Keratinocyte (primary cell): ENCODE results near the gene NID2. TPM values are rescaled to one million over a fixed set of nuclear protein-coding genes. Genes with fewer than 3 reads are reported as not detected.

Experiments used
- DNase-seq: peaks from one replicate; pipeline ENCODE4 v3.0.0-alpha.2; 2011; ENCODE audit warnings: low read depth, missing footprints, low spot score
- FAIRE-seq: peaks from 2 replicates; lab custom pipeline; 2011; peaks lifted over from hg19 to GRCh38; lab: Jason Lieb, UNC
- H2AFZ ChIP-seq: 2 replicates; pipeline ENCODE4 v1.6.0; 2012; ENCODE audit warnings: low read length, control low read depth, inconsistent platforms; ENCODE audit not compliant: control insufficient read depth
- H3K27ac ChIP-seq: 2 replicates; pipeline ENCODE4 v1.5.1; 2011; ENCODE audit warnings: low read length; ENCODE audit not compliant: control insufficient read depth, insufficient read depth
- H3K27me3 ChIP-seq: 3 replicates; pipeline ENCODE4 v1.6.0; 2011; ENCODE audit warnings: low read length; ENCODE audit not compliant: control insufficient read depth, insufficient read depth; ENCODE audit errors: extremely low read depth
- H3K36me3 ChIP-seq, 2 experiments: 2 replicates in 1 of 2; 3 replicates in 1 of 2; pipeline ENCODE4 v1.5.1; 2011; ENCODE audit warnings: low read length in 2 of 2, mild to moderate bottlenecking in 1 of 2; ENCODE audit not compliant: control insufficient read depth in 2 of 2, insufficient read depth in 2 of 2; ENCODE audit errors: extremely low read depth in 1 of 2
- H3K4me1 ChIP-seq: 3 replicates; pipeline ENCODE4 v1.5.1; 2011; ENCODE audit warnings: low read length; ENCODE audit not compliant: control insufficient read depth, insufficient read depth; ENCODE audit errors: extremely low read depth
- H3K4me2 ChIP-seq: 3 replicates; pipeline ENCODE4 v1.6.0; 2011; ENCODE audit warnings: low read depth, low read length; ENCODE audit not compliant: control insufficient read depth, insufficient read depth; ENCODE audit errors: extremely low read depth
- H3K4me3 ChIP-seq, 3 experiments: fragments of 200-600 bp in 1 of 3; sonication (generic) in 1 of 3; 2 replicates in 2 of 3; 3 replicates in 1 of 3; pipeline ENCODE4 v1.5.1; 2011 to 2016; ENCODE audit warnings: low read length in 3 of 3, mild to moderate bottlenecking in 3 of 3, control low read depth in 2 of 3, inconsistent platforms in 1 of 3, low read depth in 1 of 3, mixed read lengths in 1 of 3, mixed run types in 1 of 3, moderate library complexity in 1 of 3; ENCODE audit not compliant: control insufficient read depth in 2 of 3, insufficient read depth in 2 of 3; ENCODE audit errors: extremely low read depth in 1 of 3
- H3K79me2 ChIP-seq: 2 replicates; pipeline ENCODE4 v1.6.0; 2012; ENCODE audit warnings: low read length; ENCODE audit not compliant: control insufficient read depth, insufficient read depth
- H3K9ac ChIP-seq: 3 replicates; pipeline ENCODE4 v1.6.0; 2011; ENCODE audit warnings: low read length; ENCODE audit not compliant: control insufficient read depth, insufficient read depth; ENCODE audit errors: extremely low read depth
- H3K9me1 ChIP-seq: 3 replicates; pipeline ENCODE4 v1.6.0; 2011; ENCODE audit warnings: low read length; ENCODE audit not compliant: control insufficient read depth, insufficient read depth; ENCODE audit errors: extremely low read depth
- H3K9me3 ChIP-seq: 2 replicates; pipeline ENCODE4 v1.5.1; 2012; ENCODE audit warnings: low read depth, low read length; ENCODE audit not compliant: control insufficient read depth
- H4K20me1 ChIP-seq: 3 replicates; pipeline ENCODE4 v1.6.0; 2011; ENCODE audit warnings: low read length; ENCODE audit not compliant: control insufficient read depth, insufficient read depth; ENCODE audit errors: extremely low read depth
- EZH2 ChIP-seq: IDR thresholded peaks from one replicate; pipeline ENCODE4 v1.6.1; 2012; ENCODE audit warnings: inconsistent platforms, mild to moderate bottlenecking, low read length, moderate library complexity
- dilution Hi-C: fragments of 300-500 bp; cut with MboI; formaldehyde crosslinking; loops from one replicate; pipeline ENCODE4 v1.7.0; 2020; ENCODE audit warnings: low sequenced_read_pairs; ENCODE audit not compliant: extremely low pct_ligation_motif_present
- polyA plus RNA-seq, 5 experiments: library from polyadenylated mRNA; depleted of rRNA in 3 of 5; stranded (reverse) in 3 of 5; stranded (forward) in 1 of 5; unstranded in 1 of 5; fragments of >200 nt; gene quantifications; 1 replicate in 1 of 5; 2 replicates in 3 of 5; 3 replicates in 1 of 5; pipeline versions ENCODE4 v1.2.1 to v1.2.3, GENCODE V29; 2011 to 2012; ENCODE audit warnings: missing spikeins in 2 of 5, low read depth in 1 of 5, low replicate concordance in 1 of 5
- TF ChIP-seq, protein P1 (sequence below), 3 experiments: IDR thresholded peaks in 1 of 3; conservative IDR thresholded peaks in 1 of 3; optimal IDR thresholded peaks in 1 of 3; 2 replicates in 2 of 3; 3 replicates in 1 of 3; pipeline versions ENCODE3 to v1.5.1; 2011; ENCODE audit warnings: low read length in 3 of 3, mild to moderate bottlenecking in 3 of 3, moderate library complexity in 2 of 3, control low read depth in 1 of 3, inconsistent platforms in 1 of 3; ENCODE audit not compliant: insufficient read depth in 2 of 3; ENCODE audit errors: extremely low read depth in 1 of 3

The NID2 gene
- polyA plus RNA-seq, 1 donor (not counting 4 experiments of a cell fraction or from before 2014, with no cell fraction given) = 1.7 TPM

DNA sequence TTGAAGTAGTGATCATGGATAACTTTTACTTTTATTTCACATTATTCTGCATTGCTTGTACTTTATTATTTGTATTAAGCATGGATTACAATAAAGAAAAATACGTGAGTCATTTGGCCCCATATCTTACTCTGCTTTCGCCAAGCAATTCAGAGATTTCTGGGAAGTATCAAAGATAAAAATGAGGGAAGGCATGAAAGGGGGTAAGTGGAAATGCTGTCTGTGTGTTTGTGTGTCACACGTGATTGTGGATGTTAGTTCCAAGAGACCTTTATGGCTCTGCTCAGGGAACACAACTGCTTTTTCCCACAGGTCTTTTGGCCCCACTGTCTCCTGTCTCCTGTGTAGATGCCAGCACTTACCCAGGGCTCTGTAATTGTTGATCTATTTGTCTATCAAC, 10.5 kb downstream of the NID2 start:
- H3K4me3 ChIP-seq = no peak overlapping the region
- peaks cover 0 to 2% of the 10 kb centered on the region in 2 experiments for H3K36me3 ChIP-seq
- peaks cover 18% of the 10 kb centered on the region for H3K27me3 ChIP-seq
- no peaks in the 10 kb centered on the region for H4K20me1 ChIP-seq
- H3K9me1 ChIP-seq = no peaks in the 10 kb centered on the region
- H3K9ac ChIP-seq = no peak overlapping the region
- H3K9me3 ChIP-seq = no peaks in the 10 kb centered on the region
- no peak overlapping the region for H2AFZ ChIP-seq
- TF ChIP-seq, protein P1, sequence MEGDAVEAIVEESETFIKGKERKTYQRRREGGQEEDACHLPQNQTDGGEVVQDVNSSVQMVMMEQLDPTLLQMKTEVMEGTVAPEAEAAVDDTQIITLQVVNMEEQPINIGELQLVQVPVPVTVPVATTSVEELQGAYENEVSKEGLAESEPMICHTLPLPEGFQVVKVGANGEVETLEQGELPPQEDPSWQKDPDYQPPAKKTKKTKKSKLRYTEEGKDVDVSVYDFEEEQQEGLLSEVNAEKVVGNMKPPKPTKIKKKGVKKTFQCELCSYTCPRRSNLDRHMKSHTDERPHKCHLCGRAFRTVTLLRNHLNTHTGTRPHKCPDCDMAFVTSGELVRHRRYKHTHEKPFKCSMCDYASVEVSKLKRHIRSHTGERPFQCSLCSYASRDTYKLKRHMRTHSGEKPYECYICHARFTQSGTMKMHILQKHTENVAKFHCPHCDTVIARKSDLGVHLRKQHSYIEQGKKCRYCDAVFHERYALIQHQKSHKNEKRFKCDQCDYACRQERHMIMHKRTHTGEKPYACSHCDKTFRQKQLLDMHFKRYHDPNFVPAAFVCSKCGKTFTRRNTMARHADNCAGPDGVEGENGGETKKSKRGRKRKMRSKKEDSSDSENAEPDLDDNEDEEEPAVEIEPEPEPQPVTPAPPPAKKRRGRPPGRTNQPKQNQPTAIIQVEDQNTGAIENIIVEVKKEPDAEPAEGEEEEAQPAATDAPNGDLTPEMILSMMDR (optimal IDR thresholded peaks at IDR 0.05 in 1 of 3, IDR thresholded peaks at IDR 0.05 in 1 of 3, conservative IDR thresholded peaks at IDR 0.05 in 1 of 3; ENCODE audit: extremely low read depth in 1 of 3, insufficient read depth in 2 of 3, low read length in 3 of 3) = no peak
- TF ChIP-seq EZH2 = no peak
- FAIRE-seq (no peak), DNase-seq (no peak)
- no peak overlapping the region for H3K4me2 ChIP-seq
- no peaks in the 10 kb centered on the region for H3K4me1 ChIP-seq
- H3K79me2 ChIP-seq = no peaks in the 10 kb centered on the region
- dilution Hi-C loops = no loop called here
- no peak overlapping the region for H3K27ac ChIP-seq

DNA sequence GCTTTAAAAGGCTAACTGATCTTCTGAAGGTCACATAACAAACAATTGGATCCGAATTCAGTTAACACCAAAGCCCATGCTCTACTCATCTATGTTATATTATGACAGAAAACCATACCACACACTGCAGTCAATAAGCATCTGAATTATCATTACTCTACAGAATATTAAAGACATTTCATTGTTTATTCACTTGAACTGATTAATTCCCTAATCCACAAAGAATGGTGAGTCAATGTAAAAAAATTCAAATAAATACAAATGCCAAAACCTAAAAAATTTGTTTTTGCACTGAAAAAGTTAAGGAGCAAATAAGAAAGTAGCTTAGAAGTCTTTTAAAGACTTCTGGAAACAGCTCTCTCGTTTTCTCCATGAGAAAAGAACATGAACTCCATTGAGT, 13.7 kb downstream of the NID2 start:
- H3K9ac ChIP-seq = no peak overlapping the region
- no peak overlapping the region for H2AFZ ChIP-seq
- no peak for DNase-seq
- dilution Hi-C loops = no loop called here
- peaks cover 0 to 2% of the 10 kb centered on the region in 2 experiments for H3K36me3 ChIP-seq
- H3K9me3 ChIP-seq = no peaks in the 10 kb centered on the region
- H3K9me1 ChIP-seq = no peaks in the 10 kb centered on the region
- no peak for FAIRE-seq
- no peaks in the 10 kb centered on the region for H3K4me1 ChIP-seq
- H3K27ac ChIP-seq = no peak overlapping the region
- H4K20me1 ChIP-seq = no peaks in the 10 kb centered on the region
- peaks cover 8% of the 10 kb centered on the region for H3K27me3 ChIP-seq
- H3K79me2 ChIP-seq = no peaks in the 10 kb centered on the region
- TF ChIP-seq, protein P1 (optimal IDR thresholded peaks at IDR 0.05 in 1 of 3, IDR thresholded peaks at IDR 0.05 in 1 of 3, conservative IDR thresholded peaks at IDR 0.05 in 1 of 3; ENCODE audit: extremely low read depth in 1 of 3, insufficient read depth in 2 of 3, low read length in 3 of 3) = no peak
- TF ChIP-seq EZH2 = no peak
- H3K4me2 ChIP-seq = no peak overlapping the region
- no peak overlapping the region for H3K4me3 ChIP-seq
